Effector memory CD8-positive, alpha-beta T cell (primary cell): ENCODE data around the gene ASAP3.

ENCODE experiments used
- ATAC-seq: fragments of 150-1000 bp; cut with Tn5 transposase; replicated peaks from 2 replicates; pipeline ENCODE4 v1.10.0; 2021; ENCODE audit warnings: mild to moderate bottlenecking, moderate library complexity
- DNase-seq, 3 experiments: peaks; one replicate each; pipeline ENCODE4 v3.0.0; 2021
- H3K27ac Mint-ChIP-seq, 2 donors: one replicate each; pipeline ENCODE4 v1.8.0; 2022; ENCODE audit warnings: mild to moderate bottlenecking in 2 of 2, mixed read lengths in 2 of 2, moderate library complexity in 2 of 2
- H3K27me3 Mint-ChIP-seq, 2 donors: one replicate each; pipeline ENCODE4 v1.8.0; 2022; ENCODE audit warnings: mixed read lengths in 2 of 2
- H3K36me3 Mint-ChIP-seq: one replicate; pipeline ENCODE4 v1.8.0; 2022; ENCODE audit warnings: mild to moderate bottlenecking, moderate library complexity, mixed read lengths; ENCODE audit not compliant: insufficient read depth
- H3K4me1 Mint-ChIP-seq, 2 donors: one replicate each; pipeline ENCODE4 v1.8.0; 2022; ENCODE audit warnings: low read depth in 2 of 2, mixed read lengths in 2 of 2
- H3K4me3 Mint-ChIP-seq, 2 donors: one replicate each; pipeline ENCODE4 v1.8.0; 2022; ENCODE audit warnings: mild to moderate bottlenecking in 2 of 2, mixed read lengths in 2 of 2, moderate library complexity in 2 of 2
- H3K9me3 Mint-ChIP-seq, 2 donors: one replicate each; pipeline ENCODE4 v1.8.0; 2022; ENCODE audit warnings: mixed read lengths in 2 of 2

ASAP3 gene

GRCh38 chr1:23478896-23479665 is 4.9 kb downstream of the ASAP3 start:
- H3K9me3 Mint-ChIP-seq: no peaks in the 10 kb centered on the region
- H3K27me3 Mint-ChIP-seq: peaks cover 35 to 45% of the 10 kb centered on the region in 2 donors
- DNase-seq: no peak
- no peak for ATAC-seq
- H3K4me1 Mint-ChIP-seq: peaks cover 6 to 7% of the 10 kb centered on the region in 2 donors
- H3K36me3 Mint-ChIP-seq: no peaks in the 10 kb centered on the region
- no peak overlapping the region for H3K4me3 Mint-ChIP-seq
- H3K27ac Mint-ChIP-seq: no peak overlapping the region

DNA sequence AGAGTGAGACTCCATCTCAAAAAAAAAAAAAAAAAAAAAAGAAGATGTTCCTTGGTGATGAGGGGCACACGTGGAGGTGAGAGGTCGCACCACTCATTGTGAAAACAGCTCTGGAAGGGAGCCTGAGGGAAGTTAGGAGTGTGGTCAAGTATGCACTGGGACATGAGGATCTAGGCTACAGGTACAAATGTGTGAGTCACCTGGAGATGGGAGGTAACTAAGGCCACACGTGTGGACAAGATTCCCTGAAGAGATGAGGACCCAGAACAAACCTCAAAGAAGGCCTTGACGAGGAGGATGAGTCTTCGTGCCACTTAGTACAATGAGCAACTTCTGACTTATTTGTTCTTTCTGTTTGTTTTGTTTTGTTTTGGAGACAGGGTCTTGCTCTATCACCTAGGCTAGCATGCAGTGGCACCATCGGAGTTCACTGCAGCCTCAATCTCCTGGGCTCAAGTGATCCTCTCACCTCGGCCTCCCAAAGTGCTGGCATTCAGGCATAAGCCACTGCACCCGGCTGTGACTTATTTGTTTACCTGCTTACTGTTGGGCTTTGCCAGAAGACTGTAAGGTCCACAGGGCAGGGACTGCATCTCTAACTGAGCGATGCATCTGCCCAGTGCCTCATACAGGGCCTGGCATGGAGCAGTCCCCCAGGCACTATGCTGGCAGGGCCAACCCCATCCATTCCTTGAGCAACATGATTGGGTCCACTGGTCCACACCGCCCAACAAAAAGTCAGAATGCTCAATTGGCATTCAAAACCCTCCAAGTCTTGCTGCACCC is 6.4 kb downstream of the ASAP3 start:
- Mint-ChIP-seq H3K4me1 (no peaks in the 10 kb centered on the region), H3K9me3 (no peaks in the 10 kb centered on the region), H3K27me3 (peaks cover 27 to 34% of the 10 kb centered on the region in 2 donors), H3K4me3 (no peak overlapping the region), H3K36me3 (no peaks in the 10 kb centered on the region), H3K27ac (no peak overlapping the region)
- no peak for ATAC-seq
- DNase-seq: no peak

DNA sequence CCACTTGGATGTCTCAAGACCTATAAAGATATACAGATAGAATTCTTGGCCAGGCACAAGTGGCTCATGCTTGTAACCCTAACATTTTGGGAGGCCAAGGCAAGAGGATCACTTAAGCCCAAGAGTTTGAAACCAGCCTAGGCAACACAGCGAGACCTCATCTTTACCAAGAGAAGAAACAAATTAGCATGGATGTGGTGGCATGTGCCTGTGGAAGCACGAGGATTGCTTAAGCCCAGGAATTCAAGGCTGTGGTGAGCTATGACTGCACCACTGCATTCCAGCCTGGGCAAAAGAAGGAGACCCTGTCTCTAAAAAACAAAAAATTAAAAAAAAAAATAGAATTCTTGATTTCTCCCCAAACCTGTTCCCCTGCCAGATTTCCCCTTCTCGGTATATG is 8.3 kb downstream of the ASAP3 start:
- no peak overlapping the region for H3K4me3 Mint-ChIP-seq
- DNase-seq (no peak), ATAC-seq (no peak)
- H3K27me3 Mint-ChIP-seq: peaks cover 17 to 29% of the 10 kb centered on the region in 2 donors
- no peaks in the 10 kb centered on the region for H3K9me3 Mint-ChIP-seq
- no peaks in the 10 kb centered on the region for H3K36me3 Mint-ChIP-seq
- H3K27ac Mint-ChIP-seq: no peak overlapping the region
- H3K4me1 Mint-ChIP-seq: no peaks in the 10 kb centered on the region

DNA sequence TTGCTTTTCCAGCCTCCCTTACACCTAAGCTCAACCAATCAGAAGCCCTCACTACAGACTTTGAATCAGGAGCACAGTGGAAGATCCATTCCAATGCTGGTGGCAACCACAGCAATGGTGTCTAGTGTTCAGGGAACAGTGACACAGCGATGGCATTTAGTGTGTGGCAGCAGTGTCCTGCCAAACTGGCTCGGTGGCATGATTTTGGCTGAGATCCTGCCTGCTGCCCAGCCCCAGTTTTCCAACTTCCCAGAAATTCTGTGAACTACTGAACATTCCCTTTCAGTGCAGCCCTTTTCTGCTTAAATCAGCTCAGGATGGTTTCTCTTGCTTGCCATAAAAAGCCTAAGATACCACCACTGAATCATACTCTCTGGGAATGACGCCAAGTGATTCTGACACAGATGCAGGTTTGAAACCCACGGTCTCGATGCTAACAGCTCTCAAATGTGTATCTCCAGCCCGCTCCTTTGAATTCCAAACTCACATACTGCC is 8.8 kb downstream of the ASAP3 start:
- Mint-ChIP-seq H3K27me3 (peaks cover 13 to 24% of the 10 kb centered on the region in 2 donors), H3K36me3 (no peaks in the 10 kb centered on the region), H3K4me1 (no peaks in the 10 kb centered on the region), H3K4me3 (no peak overlapping the region), H3K9me3 (no peaks in the 10 kb centered on the region), H3K27ac (no peak overlapping the region)
- DNase-seq: no peak
- no peak for ATAC-seq

DNA sequence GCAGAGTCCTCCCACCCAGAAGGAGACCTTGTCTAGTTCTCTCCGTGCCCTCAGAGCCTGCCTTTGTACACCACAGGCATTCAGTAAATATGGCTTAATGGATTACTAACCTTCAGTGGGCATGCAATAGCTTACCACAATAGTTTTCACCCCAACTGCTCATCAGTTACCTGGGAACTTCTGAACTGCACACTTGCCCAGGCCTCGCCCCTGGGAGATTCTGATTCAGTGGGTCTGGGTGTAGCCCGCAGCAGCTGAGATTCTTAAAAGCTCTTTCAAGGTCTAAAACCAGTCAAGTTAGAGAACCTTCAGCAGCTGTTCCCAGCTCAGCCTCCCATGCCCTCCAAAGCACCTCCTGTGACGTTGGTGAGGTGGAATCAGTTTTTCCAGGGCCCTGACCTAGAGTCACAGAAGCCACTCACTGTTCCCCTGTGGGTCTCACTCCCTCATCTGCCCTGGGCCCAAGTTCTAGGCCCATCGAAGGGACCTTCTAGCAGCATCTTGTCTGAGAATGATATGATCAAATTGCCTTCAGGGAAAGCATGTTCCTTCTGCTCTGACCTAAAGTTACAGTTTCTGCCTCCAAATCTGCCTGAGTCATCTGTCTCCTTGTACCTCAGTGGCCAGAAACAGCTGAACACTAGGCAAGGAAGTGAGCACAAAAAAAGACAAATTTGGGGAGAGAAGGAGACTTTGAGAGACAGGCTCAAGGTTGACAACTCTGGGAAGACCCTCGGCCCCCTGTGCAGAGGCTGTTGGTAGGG is 10.8 kb downstream of the ASAP3 start:
- no peak overlapping the region for H3K4me3 Mint-ChIP-seq
- no peaks in the 10 kb centered on the region for H3K9me3 Mint-ChIP-seq
- DNase-seq (no peak), ATAC-seq (no peak)
- no peaks in the 10 kb centered on the region for H3K36me3 Mint-ChIP-seq
- peaks cover 13 to 22% of the 10 kb centered on the region in 2 donors for H3K27me3 Mint-ChIP-seq
- H3K27ac Mint-ChIP-seq: no peak overlapping the region
- H3K4me1 Mint-ChIP-seq: no peaks in the 10 kb centered on the region

GRCh38 chr1:23472351-23473036 is 11.5 kb downstream of the ASAP3 start:
- Mint-ChIP-seq H3K4me3 (no peak overlapping the region), H3K36me3 (no peaks in the 10 kb centered on the region), H3K9me3 (no peaks in the 10 kb centered on the region), H3K27me3 (peaks cover 13 to 16% of the 10 kb centered on the region in 2 donors), H3K4me1 (no peaks in the 10 kb centered on the region), H3K27ac (no peak overlapping the region)
- ATAC-seq (no peak), DNase-seq (no peak)

- ATAC-seq (no peak), DNase-seq (no peak)
- Mint-ChIP-seq H3K4me3 (no peak overlapping the region), H3K27ac (no peak overlapping the region), H3K4me1 (no peaks in the 10 kb centered on the region), H3K36me3 (no peaks in the 10 kb centered on the region), H3K27me3 (peaks cover 7 to 10% of the 10 kb centered on the region in 2 donors), H3K9me3 (no peaks in the 10 kb centered on the region)
Measured at GRCh38 chr1:23471473-23472075, 12.4 kb downstream of the ASAP3 start.

DNA sequence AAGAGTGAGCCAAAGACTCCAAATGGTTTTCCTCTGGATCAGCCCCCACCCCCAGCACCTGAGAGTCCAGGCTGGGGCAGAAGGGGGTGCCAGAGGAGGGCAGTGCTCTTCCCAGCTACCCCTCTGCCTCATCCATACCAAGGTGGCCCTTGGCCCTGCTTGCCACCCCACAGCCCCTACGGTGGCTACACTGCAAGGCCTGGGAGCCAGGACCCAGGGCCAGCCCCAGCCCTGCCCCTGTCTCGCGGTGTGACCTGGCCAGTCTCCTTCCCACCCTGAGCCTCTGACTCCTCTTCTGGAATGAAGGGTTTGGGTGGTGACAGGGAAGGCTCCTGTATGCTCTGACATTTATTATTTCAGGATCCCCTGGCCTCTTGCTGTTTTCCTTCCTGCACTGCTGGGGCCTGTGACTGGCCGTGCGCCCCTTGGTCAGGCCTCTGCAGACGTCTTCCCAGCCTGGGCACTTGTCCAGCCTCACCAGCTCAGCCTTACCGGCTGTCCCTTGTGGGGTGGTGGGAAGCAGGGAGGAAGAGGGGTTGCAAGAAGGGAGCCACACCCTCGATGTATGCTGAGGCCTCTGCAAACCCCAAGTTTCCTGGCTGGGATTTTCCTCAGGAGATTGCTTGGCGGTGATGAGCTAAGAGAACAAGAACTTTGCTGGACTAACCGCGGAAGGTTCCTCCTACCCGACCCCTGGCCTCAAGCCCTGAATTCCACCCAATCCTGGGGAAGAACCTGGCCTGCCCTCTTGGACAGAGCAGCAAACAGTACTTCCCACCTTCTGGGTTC is 13.5 kb downstream of the ASAP3 start:
- H3K27ac Mint-ChIP-seq: no peak overlapping the region
- DNase-seq: no peak
- H3K36me3 Mint-ChIP-seq: no peaks in the 10 kb centered on the region
- ATAC-seq: no peak
- H3K9me3 Mint-ChIP-seq: no peaks in the 10 kb centered on the region
- peaks cover 0 to 3% of the 10 kb centered on the region in 2 donors for H3K27me3 Mint-ChIP-seq
- H3K4me1 Mint-ChIP-seq: no peaks in the 10 kb centered on the region
- no peak overlapping the region for H3K4me3 Mint-ChIP-seq

DNA sequence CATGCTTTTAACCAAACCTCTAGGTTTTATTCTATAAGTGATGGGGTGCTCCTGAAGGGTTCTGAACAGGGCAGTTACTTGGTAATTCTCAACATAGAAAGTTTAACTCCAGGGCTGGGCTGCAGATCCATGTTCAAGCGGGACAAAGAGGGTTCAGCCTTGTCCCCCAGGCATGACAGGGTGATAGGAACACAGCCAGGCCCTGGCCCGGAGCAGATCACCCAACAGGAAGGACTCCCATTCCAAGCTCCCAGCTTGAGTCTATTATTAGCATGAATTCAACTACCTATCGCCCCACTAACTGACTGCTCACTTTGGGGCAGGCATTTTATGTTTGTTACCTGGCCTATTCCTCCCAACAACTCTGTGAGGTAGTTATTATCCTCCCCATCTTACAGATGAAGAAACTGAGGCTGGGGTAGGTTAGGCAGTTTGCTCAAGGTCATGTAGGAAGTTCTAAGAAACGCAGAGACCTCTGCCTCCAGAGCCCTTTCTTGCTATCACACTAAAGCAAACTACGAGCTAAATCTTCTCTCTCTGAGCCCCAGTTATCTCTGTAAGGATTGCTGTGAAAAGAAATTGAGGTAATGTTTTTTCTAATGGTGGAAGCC is 14.5 kb downstream of the ASAP3 start:
- H3K27me3 Mint-ChIP-seq: no peaks in the 10 kb centered on the region
- H3K36me3 Mint-ChIP-seq: no peaks in the 10 kb centered on the region
- no peaks in the 10 kb centered on the region for H3K4me1 Mint-ChIP-seq
- DNase-seq (no peak), ATAC-seq (no peak)
- H3K27ac Mint-ChIP-seq: no peak overlapping the region
- H3K9me3 Mint-ChIP-seq: no peaks in the 10 kb centered on the region
- no peak overlapping the region for H3K4me3 Mint-ChIP-seq

GRCh38 chr1:23466423-23466989 is 17.5 kb downstream of the ASAP3 start:
- no peak for DNase-seq
- Mint-ChIP-seq H3K27me3 (peaks cover 9 to 13% of the 10 kb centered on the region in 2 donors), H3K4me1 (no peaks in the 10 kb centered on the region), H3K27ac (no peak overlapping the region), H3K4me3 (no peak overlapping the region), H3K36me3 (no peaks in the 10 kb centered on the region), H3K9me3 (no peaks in the 10 kb centered on the region)
- no peak for ATAC-seq

GRCh38 chr1:23463286-23463685 is 20.7 kb downstream of the ASAP3 start:
- Mint-ChIP-seq H3K4me1 (no peaks in the 10 kb centered on the region), H3K4me3 (no peak overlapping the region), H3K9me3 (no peaks in the 10 kb centered on the region), H3K27ac (no peak overlapping the region), H3K36me3 (no peaks in the 10 kb centered on the region), H3K27me3 (peaks cover 18 to 25% of the 10 kb centered on the region in 2 donors)
- DNase-seq: no peak
- ATAC-seq: no peak
